Neural progenitor cell (in vitro differentiated cells): ENCODE results near the gene ZNF430. TPM values are rescaled to one million over a fixed set of nuclear protein-coding genes. Genes with fewer than 3 reads are reported as not detected.
A peak's percentile ranks its signal among the peaks of the same experiment; 100 is the strongest.

ENCODE experiments used
- DNase-seq: peaks from one replicate; pipeline ENCODE4 v3.0.0-alpha.2; 2016; ENCODE audit warnings: low spot score
- H2AFZ ChIP-seq: fragments of 200-600 bp; sonication (generic); replicated peaks from 2 replicates; pipeline ENCODE4 v1.6.1; 2016; ENCODE audit warnings: antibody characterized with exemption
- H3F3A ChIP-seq: fragments of 200-600 bp; sonication (generic); 2 replicates; pipeline ENCODE4 v1.6.1; 2016; ENCODE audit warnings: antibody characterized with exemption, low read depth
- H3K27ac ChIP-seq: fragments of 200-600 bp; sonication (generic); 2 replicates; pipeline ENCODE4 v1.5.1; 2016; ENCODE audit warnings: mild to moderate bottlenecking
- H3K27me3 ChIP-seq: fragments of 200-600 bp; sonication (generic); 2 replicates; pipeline ENCODE4 v1.6.1; 2016; ENCODE audit warnings: mild to moderate bottlenecking, moderate library complexity
- H3K36me3 ChIP-seq: fragments of 200-600 bp; sonication (generic); 2 replicates; pipeline ENCODE4 v1.5.1; 2016
- H3K4me1 ChIP-seq: fragments of 200-600 bp; sonication (generic); 2 replicates; pipeline ENCODE4 v1.6.1; 2016; ENCODE audit warnings: mixed run types
- H3K4me2 ChIP-seq: fragments of 200-600 bp; sonication (generic); 2 replicates; pipeline ENCODE4 v1.6.1; 2016
- H3K4me3 ChIP-seq: fragments of 200-600 bp; sonication (generic); 2 replicates; pipeline ENCODE4 v1.5.1; 2016
- H3K79me2 ChIP-seq: fragments of 200-600 bp; sonication (generic); 2 replicates; pipeline ENCODE4 v1.6.1; 2016; ENCODE audit warnings: low read depth
- H3K9ac ChIP-seq: fragments of 200-600 bp; sonication (generic); 2 replicates; pipeline ENCODE4 v1.6.1; 2016
- H3K9me3 ChIP-seq: fragments of 200-600 bp; sonication (generic); 2 replicates; pipeline ENCODE4 v1.5.1; 2016; ENCODE audit warnings: low read depth
- H4K20me1 ChIP-seq: fragments of 200-600 bp; sonication (generic); 2 replicates; pipeline ENCODE4 v1.6.1; 2016; ENCODE audit warnings: low read depth
- H3K27ac Mint-ChIP-seq: 3 replicates; pipeline ENCODE4 v1.8.0; 2021; ENCODE audit warnings: mixed read lengths
- H3K27me3 Mint-ChIP-seq: 2 replicates; pipeline ENCODE4 v1.8.0; 2022; ENCODE audit warnings: low read depth, mild to moderate bottlenecking, inconsistent platforms, moderate library complexity, mixed read lengths; ENCODE audit not compliant: insufficient read depth
- H3K36me3 Mint-ChIP-seq: 3 replicates; pipeline ENCODE4 v1.8.0; 2021; ENCODE audit warnings: mixed read lengths
- H3K4me1 Mint-ChIP-seq: 3 replicates; pipeline ENCODE4 v1.8.0; 2021; ENCODE audit warnings: mixed read lengths
- H3K4me3 Mint-ChIP-seq: 3 replicates; pipeline ENCODE4 v1.8.0; 2021; ENCODE audit warnings: mild to moderate bottlenecking, moderate library complexity, mixed read lengths
- H3K9me3 Mint-ChIP-seq: 3 replicates; pipeline ENCODE4 v1.8.0; 2020; ENCODE audit warnings: mixed read lengths
- EZH2 ChIP-seq: fragments of 200-600 bp; sonication (generic); IDR thresholded peaks from 2 replicates; pipeline ENCODE4 v1.6.1; 2017; ENCODE audit warnings: antibody characterized with exemption, mild to moderate bottlenecking, moderate library complexity
- EZH2phosphoT487 ChIP-seq: fragments of 200-600 bp; sonication (generic); IDR thresholded peaks from 2 replicates; pipeline ENCODE4 v1.6.1; 2017; ENCODE audit warnings: antibody characterized with exemption
- total RNA-seq: library from RNA; depleted of rRNA; stranded (reverse); fragments of >200 nt; gene quantifications from 2 replicates; pipeline ENCODE4 v1.2.3, GENCODE V29; 2015; ENCODE audit warnings: low replicate concordance
- TF ChIP-seq, protein P1 (sequence below): fragments of 200-600 bp; sonication (generic); IDR thresholded peaks from 2 replicates; pipeline ENCODE4 v1.5.1; 2017; ENCODE audit warnings: antibody characterized with exemption, mild to moderate bottlenecking

ZNF430 gene
- total RNA-seq, 1 donor from 2014 or later, result 17.3 TPM

DNA sequence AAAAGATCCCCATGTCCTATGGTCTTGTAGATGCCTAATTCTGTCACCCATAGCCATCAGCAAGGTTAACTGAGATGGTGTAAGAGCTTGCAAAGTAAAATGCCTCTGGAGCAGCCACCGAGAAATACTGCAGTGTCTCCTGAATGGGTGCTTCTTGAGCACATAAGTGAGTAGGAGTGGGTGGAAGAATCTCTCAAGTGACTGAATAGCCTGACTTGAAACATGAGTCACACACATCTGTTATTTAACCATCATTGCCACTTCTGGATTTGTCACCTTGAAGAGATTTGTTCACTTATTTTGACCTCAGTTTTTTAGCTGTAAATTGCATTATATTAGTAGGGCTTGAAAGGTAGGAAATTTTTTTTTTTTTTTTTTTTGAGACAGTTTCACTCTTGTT lies 63.9 kb downstream of the ZNF430 start:
- peaks cover 15% of the 10 kb centered on the region for H3K4me1 ChIP-seq
- no peak overlapping the region for H3K9ac ChIP-seq
- Mint-ChIP-seq H3K4me1 (peaks cover 7% of the 10 kb centered on the region), H3K27ac (no peak overlapping the region), H3K36me3 (peaks cover 61% of the 10 kb centered on the region), H3K27me3 (no peaks in the 10 kb centered on the region), H3K9me3 (peaks cover 40% of the 10 kb centered on the region), H3K4me3 (no peak overlapping the region)
- no peak overlapping the region for H3K4me2 ChIP-seq
- no peaks in the 10 kb centered on the region for H3K9me3 ChIP-seq
- no peak overlapping the region for H3K27ac ChIP-seq
- H3K36me3 ChIP-seq, result peaks cover 7% of the 10 kb centered on the region
- no peaks in the 10 kb centered on the region for H3F3A ChIP-seq
- H4K20me1 ChIP-seq, result peaks cover 6% of the 10 kb centered on the region
- DNase-seq, result no peak
- no peak overlapping the region for H2AFZ ChIP-seq
- H3K27me3 ChIP-seq, result no peaks in the 10 kb centered on the region
- H3K4me3 ChIP-seq, result no peak overlapping the region
- peaks cover 73% of the 10 kb centered on the region for H3K79me2 ChIP-seq
- TF ChIP-seq EZH2phosphoT487 (no peak), EZH2 (no peak)
- TF ChIP-seq, protein P1, sequence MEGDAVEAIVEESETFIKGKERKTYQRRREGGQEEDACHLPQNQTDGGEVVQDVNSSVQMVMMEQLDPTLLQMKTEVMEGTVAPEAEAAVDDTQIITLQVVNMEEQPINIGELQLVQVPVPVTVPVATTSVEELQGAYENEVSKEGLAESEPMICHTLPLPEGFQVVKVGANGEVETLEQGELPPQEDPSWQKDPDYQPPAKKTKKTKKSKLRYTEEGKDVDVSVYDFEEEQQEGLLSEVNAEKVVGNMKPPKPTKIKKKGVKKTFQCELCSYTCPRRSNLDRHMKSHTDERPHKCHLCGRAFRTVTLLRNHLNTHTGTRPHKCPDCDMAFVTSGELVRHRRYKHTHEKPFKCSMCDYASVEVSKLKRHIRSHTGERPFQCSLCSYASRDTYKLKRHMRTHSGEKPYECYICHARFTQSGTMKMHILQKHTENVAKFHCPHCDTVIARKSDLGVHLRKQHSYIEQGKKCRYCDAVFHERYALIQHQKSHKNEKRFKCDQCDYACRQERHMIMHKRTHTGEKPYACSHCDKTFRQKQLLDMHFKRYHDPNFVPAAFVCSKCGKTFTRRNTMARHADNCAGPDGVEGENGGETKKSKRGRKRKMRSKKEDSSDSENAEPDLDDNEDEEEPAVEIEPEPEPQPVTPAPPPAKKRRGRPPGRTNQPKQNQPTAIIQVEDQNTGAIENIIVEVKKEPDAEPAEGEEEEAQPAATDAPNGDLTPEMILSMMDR, result no peak

DNA sequence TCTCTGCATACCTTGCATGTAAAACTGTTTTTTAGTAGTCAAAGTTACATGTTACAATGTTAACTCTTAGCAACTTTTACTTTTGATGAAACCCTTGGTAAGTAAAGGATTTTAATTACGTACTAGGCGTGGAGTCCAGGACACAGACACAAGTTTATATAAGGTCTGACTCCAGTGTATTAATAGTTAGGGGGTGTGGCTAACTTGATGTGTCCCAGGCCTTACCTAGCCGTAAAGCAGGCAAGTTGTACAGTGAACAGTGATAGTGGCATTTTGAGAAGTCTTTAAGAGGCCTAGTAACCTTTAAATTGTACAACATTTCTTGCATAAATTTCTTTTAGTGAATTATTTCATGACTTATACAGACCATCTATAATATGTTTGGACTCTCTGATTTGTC lies 67.4 kb downstream of the ZNF430 start:
- H3K27ac ChIP-seq, result no peak overlapping the region
- peaks cover 94% of the 10 kb centered on the region for H3K79me2 ChIP-seq
- H3K4me2 ChIP-seq, result no peak overlapping the region
- no peak overlapping the region for H3K9ac ChIP-seq
- H3K36me3 ChIP-seq, result peaks cover 10% of the 10 kb centered on the region
- no peaks in the 10 kb centered on the region for H3K9me3 ChIP-seq
- Mint-ChIP-seq H3K4me3 (no peak overlapping the region), H3K36me3 (peaks cover 79% of the 10 kb centered on the region), H3K4me1 (peaks cover 12% of the 10 kb centered on the region), H3K27me3 (no peaks in the 10 kb centered on the region), H3K27ac (no peak overlapping the region), H3K9me3 (peaks cover 43% of the 10 kb centered on the region)
- H3F3A ChIP-seq, result peaks cover 4% of the 10 kb centered on the region
- H3K4me1 ChIP-seq, result peaks cover 24% of the 10 kb centered on the region
- no peak for TF ChIP-seq EZH2phosphoT487
- DNase-seq, result no peak
- no peak overlapping the region for H3K4me3 ChIP-seq
- H4K20me1 ChIP-seq, result peaks cover 6% of the 10 kb centered on the region
- H2AFZ ChIP-seq, result no peak overlapping the region
- no peaks in the 10 kb centered on the region for H3K27me3 ChIP-seq

DNA sequence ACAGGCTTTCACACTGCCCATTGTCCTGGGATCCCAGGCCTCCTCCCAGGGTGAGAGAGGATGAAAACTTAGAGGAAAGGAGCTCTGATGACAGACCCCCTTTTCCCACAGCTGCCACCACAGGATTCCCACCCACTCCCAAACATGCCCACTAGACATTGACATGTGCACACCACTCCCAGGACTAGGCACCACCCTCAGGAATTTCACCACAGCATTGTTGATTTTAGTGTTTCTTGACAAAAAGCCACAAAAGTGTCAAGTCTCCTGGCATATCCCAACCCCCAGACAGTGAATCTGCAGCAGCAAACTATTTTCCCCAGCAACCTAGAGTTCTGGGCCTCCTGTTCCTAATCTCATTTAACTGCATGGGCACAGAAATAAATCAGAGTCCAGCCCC lies 71.7 kb downstream of the ZNF430 start:
- no peak overlapping the region for H3K27ac Mint-ChIP-seq
- H3K27me3 Mint-ChIP-seq, result peaks cover 2% of the 10 kb centered on the region
- Histone ChIP-seq H3K4me2 (no peak overlapping the region), H3K79me2 (peaks cover 94% of the 10 kb centered on the region), H3K27me3 (no peaks in the 10 kb centered on the region), H3F3A (peaks cover 4% of the 10 kb centered on the region), H3K27ac (peak overlapping the region; percentile 4), H3K36me3 (peaks cover 6% of the 10 kb centered on the region), H3K4me3 (no peak overlapping the region), H4K20me1 (no peaks in the 10 kb centered on the region), H2AFZ (no peak overlapping the region), H3K9ac (no peak overlapping the region), H3K4me1 (peaks cover 10% of the 10 kb centered on the region), H3K9me3 (no peaks in the 10 kb centered on the region)
- peaks cover 31% of the 10 kb centered on the region for H3K9me3 Mint-ChIP-seq
- peaks cover 5% of the 10 kb centered on the region for H3K4me1 Mint-ChIP-seq
- H3K4me3 Mint-ChIP-seq, result no peak overlapping the region
- no peak for DNase-seq
- H3K36me3 Mint-ChIP-seq, result peaks cover 73% of the 10 kb centered on the region
- no peak for TF ChIP-seq EZH2phosphoT487
- TF ChIP-seq EZH2, result no peak
- TF ChIP-seq, protein P1, result no peak

DNA sequence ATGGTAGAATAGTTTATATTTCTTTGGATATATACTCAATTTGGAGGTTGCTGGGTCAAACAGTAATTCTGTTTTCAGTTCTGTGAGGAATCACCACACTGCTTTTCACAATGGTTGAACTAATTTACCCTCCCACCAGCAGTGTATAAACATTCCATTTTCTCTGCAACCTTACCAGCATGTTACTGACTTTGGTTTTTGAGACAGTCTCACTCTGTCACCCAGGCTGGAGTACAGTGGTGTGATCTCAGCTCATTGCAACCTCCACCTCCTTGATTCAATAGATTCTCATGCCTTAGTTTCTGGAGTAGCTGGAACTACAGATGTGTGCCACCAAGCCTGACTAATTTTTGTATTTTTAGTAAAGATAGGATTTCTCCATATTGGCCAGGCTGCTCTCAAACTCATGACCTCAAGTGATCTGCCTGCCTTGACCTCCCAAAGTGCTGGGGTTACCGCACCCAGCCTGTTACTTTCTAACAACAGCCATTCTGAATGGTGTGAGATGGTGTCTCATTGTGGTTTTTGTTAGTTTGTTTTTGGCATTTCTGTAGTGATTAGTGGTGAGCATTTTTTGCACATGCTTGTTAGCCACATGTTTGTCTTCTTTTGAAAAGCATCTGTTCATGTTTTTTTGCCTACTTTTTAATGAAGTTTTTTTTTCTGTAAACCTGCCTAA lies 74.0 kb downstream of the ZNF430 start:
- TF ChIP-seq EZH2phosphoT487 (no peak), EZH2 (no peak)
- TF ChIP-seq, protein P1, result no peak
- H2AFZ ChIP-seq, result no peak overlapping the region
- Mint-ChIP-seq H3K36me3 (peaks cover 74% of the 10 kb centered on the region), H3K4me1 (peaks cover 5% of the 10 kb centered on the region), H3K9me3 (peaks cover 39% of the 10 kb centered on the region), H3K4me3 (no peak overlapping the region), H3K27me3 (peaks cover 4% of the 10 kb centered on the region), H3K27ac (no peak overlapping the region)
- H3K79me2 ChIP-seq, result peaks cover 83% of the 10 kb centered on the region
- no peak overlapping the region for H3K9ac ChIP-seq
- H3K27me3 ChIP-seq, result no peaks in the 10 kb centered on the region
- no peaks in the 10 kb centered on the region for H3K9me3 ChIP-seq
- peaks cover 12% of the 10 kb centered on the region for H3K36me3 ChIP-seq
- no peak overlapping the region for H3K4me2 ChIP-seq
- H3K27ac ChIP-seq, result no peak overlapping the region
- no peak for DNase-seq
- H3F3A ChIP-seq, result peaks cover 4% of the 10 kb centered on the region
- peaks cover 10% of the 10 kb centered on the region for H3K4me1 ChIP-seq
- H3K4me3 ChIP-seq, result no peak overlapping the region
- no peaks in the 10 kb centered on the region for H4K20me1 ChIP-seq
